Muscle layer of colon (tissue), 2 donors: ENCODE data around the gene UPF3B.
"Not testable (repeated sequence)": the region's sequence is repeated elsewhere in the genome, so short reads cannot be mapped to it uniquely, and the experiment has no call there.

Experiments used
- H3K27ac ChIP-seq: one replicate; pipeline ENCODE4 v1.7.0; 2013; ENCODE audit warnings: low read depth, mild to moderate bottlenecking, low read length, moderate library complexity
- H3K27me3 ChIP-seq, 2 donors: one replicate each; pipeline ENCODE4 v1.7.0; 2013; ENCODE audit warnings: low read length in 2 of 2, mild to moderate bottlenecking in 2 of 2; ENCODE audit not compliant: insufficient read depth in 2 of 2, control insufficient read depth in 1 of 2
- H3K36me3 ChIP-seq: one replicate; pipeline ENCODE4 v1.7.0; 2013; ENCODE audit warnings: mild to moderate bottlenecking, low read length; ENCODE audit not compliant: insufficient read depth
- H3K4me1 ChIP-seq: one replicate; pipeline ENCODE4 v1.7.0; 2013; ENCODE audit warnings: mild to moderate bottlenecking, low read length; ENCODE audit not compliant: insufficient read depth
- H3K4me3 ChIP-seq, 2 donors: one replicate each; pipeline ENCODE4 v1.7.0; 2013; ENCODE audit warnings: low read length in 2 of 2, low read depth in 1 of 2, mild to moderate bottlenecking in 1 of 2, moderate library complexity in 1 of 2
- H3K9ac ChIP-seq: one replicate; pipeline ENCODE4 v1.7.0; 2013; ENCODE audit warnings: low read length
- H3K9me3 ChIP-seq: one replicate; pipeline ENCODE4 v1.7.0; 2013; ENCODE audit warnings: mild to moderate bottlenecking, low read length
- donor health status: abdominal sarcoma.
- donor health status: Adenocarcinoma of cecum.

The UPF3B gene, protein sequence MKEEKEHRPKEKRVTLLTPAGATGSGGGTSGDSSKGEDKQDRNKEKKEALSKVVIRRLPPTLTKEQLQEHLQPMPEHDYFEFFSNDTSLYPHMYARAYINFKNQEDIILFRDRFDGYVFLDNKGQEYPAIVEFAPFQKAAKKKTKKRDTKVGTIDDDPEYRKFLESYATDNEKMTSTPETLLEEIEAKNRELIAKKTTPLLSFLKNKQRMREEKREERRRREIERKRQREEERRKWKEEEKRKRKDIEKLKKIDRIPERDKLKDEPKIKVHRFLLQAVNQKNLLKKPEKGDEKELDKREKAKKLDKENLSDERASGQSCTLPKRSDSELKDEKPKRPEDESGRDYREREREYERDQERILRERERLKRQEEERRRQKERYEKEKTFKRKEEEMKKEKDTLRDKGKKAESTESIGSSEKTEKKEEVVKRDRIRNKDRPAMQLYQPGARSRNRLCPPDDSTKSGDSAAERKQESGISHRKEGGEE

DNA sequence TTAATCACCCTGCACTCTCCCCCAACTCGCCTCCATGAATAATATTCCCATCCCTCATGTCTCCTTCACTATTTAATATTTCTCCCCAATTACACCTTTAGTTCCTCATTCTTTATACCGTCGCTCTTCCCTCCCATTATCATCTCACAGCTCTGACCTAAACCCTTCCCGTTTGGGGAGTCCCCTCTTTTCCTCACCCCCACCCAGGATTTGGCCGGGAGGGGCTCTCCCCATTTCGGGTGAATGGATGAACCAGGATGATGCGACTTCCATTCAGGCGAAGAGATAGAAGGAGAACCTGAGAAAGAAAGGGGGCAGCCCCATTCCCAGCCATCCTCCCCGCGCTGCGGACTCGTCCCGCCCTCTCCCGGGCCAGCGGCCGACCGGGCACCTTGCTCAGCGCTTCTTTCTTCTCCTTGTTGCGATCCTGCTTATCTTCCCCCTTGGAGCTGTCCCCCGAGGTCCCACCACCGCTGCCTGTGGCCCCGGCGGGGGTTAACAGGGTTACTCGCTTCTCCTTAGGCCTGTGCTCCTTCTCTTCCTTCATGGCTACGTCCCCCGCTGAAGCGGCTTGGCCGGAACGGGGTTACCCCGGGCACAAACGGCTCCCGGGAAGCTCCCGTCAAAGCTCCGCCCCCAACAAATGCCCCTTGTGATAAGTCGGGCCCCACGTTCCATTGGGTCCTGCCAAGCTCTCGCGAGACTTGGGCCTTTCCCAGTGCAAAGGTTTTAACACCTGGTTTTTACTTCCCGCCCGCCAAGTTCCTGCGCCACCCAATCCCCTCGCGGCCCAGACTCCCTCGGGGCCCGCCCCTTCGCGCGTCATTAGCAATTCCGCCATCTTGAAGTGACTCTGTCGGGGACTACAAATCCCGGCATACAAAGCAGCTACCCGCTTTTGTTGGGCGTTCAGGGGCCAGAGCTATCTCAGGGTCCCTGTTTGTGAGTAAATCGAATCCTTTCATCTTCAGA lies at the start of gene UPF3B:
UPF3B (minus strand) TSS at position 582 of the 972 bp plus-strand sequence; CDS start at position 547, 35 bp downstream.
- Histone ChIP-seq H3K27ac (peak within 1 kb of the TSS; percentile 81), H3K4me3 (peak within 1 kb of the TSS; percentile 48 to 72), H3K9me3 (no peaks in the 10 kb centered on the region), H3K27me3 (no peaks in the 10 kb centered on the region), H3K9ac (peak within 1 kb of the TSS; percentile 73), H3K36me3 (no peaks in the 10 kb centered on the region), H3K4me1 (no peaks in the 10 kb centered on the region)

DNA sequence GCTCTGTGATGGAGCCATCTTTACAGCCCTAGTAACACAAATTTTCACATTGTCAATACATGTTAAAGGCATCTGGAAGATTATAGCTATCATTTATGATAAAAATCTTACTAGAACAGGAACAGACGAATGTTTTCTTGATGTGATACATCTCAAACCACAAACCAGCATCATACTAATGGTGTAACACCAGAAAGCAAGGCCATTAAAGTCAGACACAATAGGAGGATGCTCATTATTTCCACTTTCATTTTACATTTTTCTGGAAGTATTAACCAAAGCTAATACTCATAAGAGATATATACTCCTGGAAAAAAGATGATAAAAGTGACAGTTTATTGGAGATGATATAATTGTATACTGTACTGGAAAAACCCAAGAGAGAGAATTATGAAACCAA lies 48.2 kb upstream of the UPF3B start:
- no peak overlapping the region for H3K27ac ChIP-seq
- no peak overlapping the region for H3K4me3 ChIP-seq
- H3K27me3 ChIP-seq: peaks cover 0 to 4% of the 10 kb centered on the region in 2 donors
- no peaks in the 10 kb centered on the region for H3K36me3 ChIP-seq
- H3K9ac ChIP-seq: no peak overlapping the region
- no peaks in the 10 kb centered on the region for H3K4me1 ChIP-seq
- no peaks in the 10 kb centered on the region for H3K9me3 ChIP-seq

GRCh38 chrX:119899125-119899524 lies 46.4 kb upstream of the UPF3B start:
- no peaks in the 10 kb centered on the region for H3K36me3 ChIP-seq
- H3K27ac ChIP-seq: no peak overlapping the region
- H3K9ac ChIP-seq: no peak overlapping the region
- H3K4me3 ChIP-seq: no peak overlapping the region
- H3K27me3 ChIP-seq: peaks cover 0 to 5% of the 10 kb centered on the region in 2 donors
- no peaks in the 10 kb centered on the region for H3K9me3 ChIP-seq
- H3K4me1 ChIP-seq: no peaks in the 10 kb centered on the region

GRCh38 chrX:119895843-119896326 lies 43.1 kb upstream of the UPF3B start, which contains the start of gene AKAP14:
Gene AKAP14 (plus strand): TSS chrX:119895893. CDS start chrX:119903224, 7,331 bp downstream.
- Histone ChIP-seq H3K4me1 (no peaks in the 10 kb centered on the region), H3K9ac (no peak within 1 kb of the TSS), H3K9me3 (no peaks in the 10 kb centered on the region), H3K4me3 (no peak within 1 kb of the TSS), H3K27ac (no peak within 1 kb of the TSS), H3K36me3 (no peaks in the 10 kb centered on the region), H3K27me3 (peaks cover 0 to 5% of the 10 kb centered on the region in 2 donors)

- H3K9me3 ChIP-seq, H3K9ac ChIP-seq, H3K4me1 ChIP-seq, H3K27ac ChIP-seq, H3K4me3 ChIP-seq, H3K36me3 ChIP-seq: not testable (repeated sequence)
- H3K27me3 ChIP-seq: peaks cover 0 to 10% of the 10 kb centered on the region in 2 donors
Observed at GRCh38 chrX:119891961-119892692, 39.4 kb upstream of the UPF3B start.

DNA sequence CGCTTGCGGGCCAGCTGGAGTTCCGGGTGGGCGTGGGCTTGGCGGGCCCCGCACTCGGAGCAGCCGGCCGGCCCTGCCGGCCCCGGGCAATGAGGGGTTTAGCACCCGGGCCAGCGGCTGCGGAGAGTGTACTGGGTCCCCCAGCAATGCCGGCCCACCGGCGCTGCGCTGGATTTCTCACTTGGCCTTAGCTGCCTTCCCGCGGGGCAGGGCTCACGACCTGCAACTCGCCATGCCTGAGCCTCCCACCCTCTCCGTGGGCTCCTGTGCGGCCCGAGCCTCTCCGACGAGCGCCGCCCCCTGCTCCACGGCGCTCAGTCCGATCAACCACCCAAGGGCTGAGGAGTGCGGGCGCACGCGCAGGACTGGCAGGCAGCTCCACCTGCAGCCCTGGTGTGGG lies 37.9 kb upstream of the UPF3B start:
- not testable (repeated sequence) for H3K36me3 ChIP-seq, H3K9me3 ChIP-seq, H3K27ac ChIP-seq, H3K4me1 ChIP-seq, H3K27me3 ChIP-seq, H3K9ac ChIP-seq, H3K4me3 ChIP-seq

- Histone ChIP-seq H3K36me3 (no peaks in the 10 kb centered on the region), H3K4me1 (no peaks in the 10 kb centered on the region), H3K4me3 (peak overlapping the region in 1 of 2 donors; percentile 32), H3K27ac (no peak overlapping the region), H3K27me3 (peaks cover 0 to 5% of the 10 kb centered on the region in 2 donors), H3K9me3 (no peaks in the 10 kb centered on the region), H3K9ac (no peak overlapping the region)
Observed at GRCh38 chrX:119887721-119888425, 35.1 kb upstream of the UPF3B start.

GRCh38 chrX:119885554-119886428 lies 33.0 kb upstream of the UPF3B start:
- no peak overlapping the region for H3K9ac ChIP-seq
- H3K36me3 ChIP-seq: no peaks in the 10 kb centered on the region
- H3K27ac ChIP-seq: no peak overlapping the region
- H3K27me3 ChIP-seq: peaks cover 0 to 5% of the 10 kb centered on the region in 2 donors
- no peaks in the 10 kb centered on the region for H3K9me3 ChIP-seq
- no peak overlapping the region for H3K4me3 ChIP-seq
- H3K4me1 ChIP-seq: no peaks in the 10 kb centered on the region

- H3K9me3 ChIP-seq: no peaks in the 10 kb centered on the region
Observed at GRCh38 chrX:119880552-119881437, 28.0 kb upstream of the UPF3B start.

More at GRCh38 chrX:119880552-119881437, 28.0 kb upstream of the UPF3B start:
- H3K27me3 ChIP-seq: no peaks in the 10 kb centered on the region
- no peak overlapping the region for H3K4me3 ChIP-seq
- H3K27ac ChIP-seq: no peak overlapping the region
- H3K9ac ChIP-seq: no peak overlapping the region
- no peaks in the 10 kb centered on the region for H3K36me3 ChIP-seq
- no peaks in the 10 kb centered on the region for H3K4me1 ChIP-seq
